ENCODE data around the gene MYMK.

The MYMK gene

DNA sequence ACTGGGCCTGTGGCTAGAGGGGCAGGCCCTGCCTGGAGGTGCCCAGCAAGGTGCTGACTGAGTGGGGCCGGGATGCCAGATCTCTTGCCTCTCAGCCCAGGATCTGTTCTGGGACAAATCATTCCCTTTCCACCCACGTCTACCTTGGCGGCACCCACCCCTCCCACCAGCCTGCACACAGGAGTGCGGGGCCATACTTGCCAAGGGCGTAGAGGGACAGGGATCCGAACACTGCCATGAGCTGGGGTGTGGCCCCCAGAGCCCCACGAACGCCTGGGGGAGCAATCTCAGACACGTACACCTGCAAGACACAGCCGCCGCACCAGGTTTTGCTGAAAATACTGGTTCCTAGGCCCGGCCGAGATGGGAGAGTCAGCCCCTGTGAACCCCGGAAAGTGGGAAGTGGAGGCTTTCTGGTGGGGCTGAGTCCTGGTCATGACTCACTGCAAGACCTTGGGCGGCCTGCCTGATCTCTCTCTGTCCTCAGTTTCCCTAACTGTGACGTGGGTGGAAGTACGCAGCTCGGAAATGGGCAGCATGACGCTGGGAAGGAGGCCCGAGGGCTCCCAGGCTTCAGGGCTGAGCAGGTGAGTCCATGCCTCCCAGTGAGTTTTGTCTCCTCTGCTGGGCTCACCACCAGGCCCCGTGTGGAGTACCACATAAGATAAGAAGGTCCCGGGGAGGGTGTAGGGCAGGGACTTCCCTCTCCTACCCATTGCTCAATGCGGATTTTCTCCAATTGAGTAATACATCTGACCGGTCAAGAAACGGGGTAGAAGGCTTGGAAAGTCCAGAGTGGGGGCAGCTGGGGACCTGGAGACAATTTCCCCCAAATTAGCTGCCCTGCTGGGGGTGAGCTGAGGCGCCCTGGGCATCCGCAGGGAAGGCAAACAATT is 48.5 kb downstream of the MYMK start:
- no peak overlapping the region for H3K9ac ChIP-seq (ENCODE audit: low read depth, low read length, poor library complexity)
- no peak overlapping the region for H2BK15ac ChIP-seq (ENCODE audit: low read length)
- peaks cover 14 to 51% of the 10 kb centered on the region in 2 donors for H3K36me3 ChIP-seq (replicated peaks in 1 of 2; ENCODE audit: control insufficient read depth in 2 of 2, insufficient read depth in 2 of 2, low read length in 2 of 2)
- H4K91ac ChIP-seq (ENCODE audit: low read depth, low read length, poor library complexity): no peak overlapping the region
- no CpG with 5 or more reads among the region's 27 CpGs for WGBS, 2 donors (ENCODE audit: extremely low coverage in 2 of 2, insufficient read length in 2 of 2, insufficient replicate concordance in 1 of 2)
- H2BK5ac ChIP-seq (ENCODE audit: low read length): peak overlapping the region; percentile 3
- no peak overlapping the region for H3K14ac ChIP-seq (ENCODE audit: low read length)
- H3K27me3 ChIP-seq (ENCODE audit: control insufficient read depth in 3 of 3, insufficient read depth in 3 of 3, low read depth in 1 of 3, low read length in 3 of 3): peaks cover 0 to 7% (median 7%) of the 10 kb centered on the region in 3 experiments
- H2AFZ ChIP-seq (ENCODE audit: low read length): no peak overlapping the region
- H3K4ac ChIP-seq (ENCODE audit: low read length): no peak overlapping the region
- DNase-seq (ENCODE audit: low spot score): no peak
- H3K4me1 ChIP-seq (ENCODE audit: control insufficient read depth in 2 of 2, insufficient read depth in 1 of 2, low read depth in 1 of 2, low read length in 2 of 2): peaks cover 10% of the 10 kb centered on the region in 2 donors
- H3K4me2 ChIP-seq (ENCODE audit: insufficient read depth, low read length, poor library complexity, severe bottlenecking): no peak overlapping the region
- no peak overlapping the region for H3K27ac ChIP-seq (replicated peaks; ENCODE audit: low read length)
- H2BK12ac ChIP-seq (ENCODE audit: low read length): no peak overlapping the region
- H3K4me3 ChIP-seq (ENCODE audit: low read length in 2 of 2): no peak overlapping the region
- peak overlapping the region; percentile 65 for H3K23ac ChIP-seq (ENCODE audit: low read depth, low read length, poor library complexity)
- no peaks in the 10 kb centered on the region for H3K9me3 ChIP-seq (replicated peaks in 1 of 2; ENCODE audit: control insufficient read depth in 2 of 2, insufficient read depth in 1 of 2, low read depth in 1 of 2, low read length in 2 of 2)
- H3K79me1 ChIP-seq (ENCODE audit: low read depth, low read length): peaks cover 2% of the 10 kb centered on the region
- no peak overlapping the region for H4K8ac ChIP-seq (ENCODE audit: low read depth, low read length)
- H2AK5ac ChIP-seq (ENCODE audit: low read depth, low read length): no peak overlapping the region
- H3K18ac ChIP-seq (ENCODE audit: low read length): no peak overlapping the region
- no peak overlapping the region for H2BK120ac ChIP-seq (ENCODE audit: low read depth, low read length)

DNA sequence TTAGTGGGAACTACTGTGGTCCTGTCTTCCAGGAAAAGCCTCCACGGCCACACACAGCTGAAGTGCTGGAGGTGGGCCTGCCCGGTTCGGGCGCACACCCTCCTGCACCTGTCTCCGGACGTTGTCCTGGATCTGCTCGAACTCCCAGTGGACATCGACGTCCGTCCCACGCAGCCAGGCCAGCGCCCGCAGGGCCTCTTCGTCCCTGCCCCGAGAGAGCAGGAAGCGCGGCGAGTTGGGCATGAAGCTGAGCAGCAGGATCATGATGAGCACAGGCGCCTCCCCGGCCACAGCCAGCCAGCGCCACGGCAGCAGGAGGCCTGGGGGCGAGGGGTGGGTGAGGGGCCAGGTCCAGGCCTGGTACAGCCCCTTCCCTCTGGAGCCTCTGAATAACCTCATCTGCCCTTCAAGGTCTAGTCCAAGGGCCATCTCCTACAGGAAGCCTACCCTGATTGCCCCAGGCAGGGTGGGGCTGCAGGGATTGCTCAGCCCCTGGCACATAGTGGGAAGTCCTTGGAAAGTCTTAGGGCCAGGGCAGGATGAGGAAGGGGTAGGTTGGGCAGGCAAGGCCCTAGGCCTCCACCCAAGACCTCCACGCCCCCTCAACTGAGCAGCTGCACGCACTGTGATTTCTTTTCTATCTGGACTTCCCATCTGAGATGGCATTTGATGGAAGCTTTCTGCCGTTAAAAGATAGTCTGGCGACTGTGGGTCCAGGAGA is 49.3 kb downstream of the MYMK start:
- H3K4me2 ChIP-seq (ENCODE audit: insufficient read depth, low read length, poor library complexity, severe bottlenecking): no peak overlapping the region
- H2BK120ac ChIP-seq (ENCODE audit: low read depth, low read length): no peak overlapping the region
- no peak overlapping the region for H3K4ac ChIP-seq (ENCODE audit: low read length)
- H3K14ac ChIP-seq (ENCODE audit: low read length): no peak overlapping the region
- H2AK5ac ChIP-seq (ENCODE audit: low read depth, low read length): no peak overlapping the region
- no peak overlapping the region for H3K18ac ChIP-seq (ENCODE audit: low read length)
- no peak overlapping the region for H3K9ac ChIP-seq (ENCODE audit: low read depth, low read length, poor library complexity)
- H3K4me3 ChIP-seq (ENCODE audit: low read length in 2 of 2): no peak overlapping the region
- H3K27ac ChIP-seq (replicated peaks; ENCODE audit: low read length): no peak overlapping the region
- DNase-seq (ENCODE audit: low spot score): no peak
- WGBS, 2 donors (ENCODE audit: extremely low coverage in 2 of 2, insufficient read length in 2 of 2, insufficient replicate concordance in 1 of 2): no CpG with 5 or more reads among the region's 27 CpGs
- no peaks in the 10 kb centered on the region for H3K9me3 ChIP-seq (replicated peaks in 1 of 2; ENCODE audit: control insufficient read depth in 2 of 2, insufficient read depth in 1 of 2, low read depth in 1 of 2, low read length in 2 of 2)
- no peak overlapping the region for H2AFZ ChIP-seq (ENCODE audit: low read length)
- H3K27me3 ChIP-seq (ENCODE audit: control insufficient read depth in 3 of 3, insufficient read depth in 3 of 3, low read depth in 1 of 3, low read length in 3 of 3): peaks cover 0 to 7% (median 7%) of the 10 kb centered on the region in 3 experiments
- peak overlapping the region; percentile 22 for H2BK12ac ChIP-seq (ENCODE audit: low read length)
- peak overlapping the region; percentile 65 for H3K23ac ChIP-seq (ENCODE audit: low read depth, low read length, poor library complexity)
- no peak overlapping the region for H4K91ac ChIP-seq (ENCODE audit: low read depth, low read length, poor library complexity)
- H4K8ac ChIP-seq (ENCODE audit: low read depth, low read length): no peak overlapping the region
- H3K79me1 ChIP-seq (ENCODE audit: low read depth, low read length): peaks cover 5% of the 10 kb centered on the region
- peaks cover 14 to 51% of the 10 kb centered on the region in 2 donors for H3K36me3 ChIP-seq (replicated peaks in 1 of 2; ENCODE audit: control insufficient read depth in 2 of 2, insufficient read depth in 2 of 2, low read length in 2 of 2)
- H2BK5ac ChIP-seq (ENCODE audit: low read length): no peak overlapping the region
- H2BK15ac ChIP-seq (ENCODE audit: low read length): no peak overlapping the region
- H3K4me1 ChIP-seq (ENCODE audit: control insufficient read depth in 2 of 2, insufficient read depth in 1 of 2, low read depth in 1 of 2, low read length in 2 of 2): peaks cover 10% of the 10 kb centered on the region in 2 donors

DNA sequence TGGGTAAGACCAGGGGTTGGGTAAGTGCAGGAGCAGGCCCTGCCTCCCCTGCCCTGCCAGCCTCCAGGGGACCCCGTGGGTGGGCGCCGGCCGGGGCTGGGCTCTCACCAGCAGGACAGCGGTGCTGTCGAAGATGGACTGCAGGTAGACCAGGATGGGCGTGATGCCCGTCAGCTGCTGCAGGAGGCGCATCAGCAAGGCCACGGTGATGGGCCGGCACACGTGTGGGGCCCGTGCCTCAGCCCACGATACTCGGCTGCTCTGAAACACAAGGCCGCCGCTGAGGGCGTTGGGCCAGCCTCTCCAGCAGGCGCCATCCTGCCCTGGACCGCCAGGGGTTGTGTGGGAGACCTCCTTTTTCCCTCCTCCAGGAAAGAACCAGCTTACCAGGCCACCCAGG is 49.9 kb downstream of the MYMK start:
- Histone ChIP-seq H3K9me3 (replicated peaks in 1 of 2; ENCODE audit: control insufficient read depth in 2 of 2, insufficient read depth in 1 of 2, low read depth in 1 of 2, low read length in 2 of 2) (no peaks in the 10 kb centered on the region), H3K18ac (ENCODE audit: low read length) (no peak overlapping the region), H3K4me1 (ENCODE audit: control insufficient read depth in 2 of 2, insufficient read depth in 1 of 2, low read depth in 1 of 2, low read length in 2 of 2) (peaks cover 10 to 12% of the 10 kb centered on the region in 2 donors), H3K36me3 (replicated peaks in 1 of 2; ENCODE audit: control insufficient read depth in 2 of 2, insufficient read depth in 2 of 2, low read length in 2 of 2) (peaks cover 14 to 51% of the 10 kb centered on the region in 2 donors), H4K91ac (ENCODE audit: low read depth, low read length, poor library complexity) (no peak overlapping the region), H2BK120ac (ENCODE audit: low read depth, low read length) (no peak overlapping the region), H3K27ac (replicated peaks; ENCODE audit: low read length) (no peak overlapping the region), H2BK15ac (ENCODE audit: low read length) (no peak overlapping the region), H2BK12ac (ENCODE audit: low read length) (no peak overlapping the region), H3K14ac (ENCODE audit: low read length) (no peak overlapping the region), H3K23ac (ENCODE audit: low read depth, low read length, poor library complexity) (no peak overlapping the region), H4K8ac (ENCODE audit: low read depth, low read length) (no peak overlapping the region), H3K4ac (ENCODE audit: low read length) (no peak overlapping the region), H2AK5ac (ENCODE audit: low read depth, low read length) (no peak overlapping the region), H3K4me3 (ENCODE audit: low read length in 2 of 2) (no peak overlapping the region), H2AFZ (ENCODE audit: low read length) (no peak overlapping the region), H3K9ac (ENCODE audit: low read depth, low read length, poor library complexity) (no peak overlapping the region), H3K4me2 (ENCODE audit: insufficient read depth, low read length, poor library complexity, severe bottlenecking) (no peak overlapping the region), H3K79me1 (ENCODE audit: low read depth, low read length) (peaks cover 8% of the 10 kb centered on the region), H2BK5ac (ENCODE audit: low read length) (no peak overlapping the region), H3K27me3 (ENCODE audit: control insufficient read depth in 3 of 3, insufficient read depth in 3 of 3, low read depth in 1 of 3, low read length in 3 of 3) (peaks cover 0 to 6% (median 6%) of the 10 kb centered on the region in 3 experiments)
- DNase-seq (ENCODE audit: low spot score): no peak
- no CpG with 5 or more reads among the region's 20 CpGs for WGBS, 2 donors (ENCODE audit: extremely low coverage in 2 of 2, insufficient read length in 2 of 2, insufficient replicate concordance in 1 of 2)

DNA sequence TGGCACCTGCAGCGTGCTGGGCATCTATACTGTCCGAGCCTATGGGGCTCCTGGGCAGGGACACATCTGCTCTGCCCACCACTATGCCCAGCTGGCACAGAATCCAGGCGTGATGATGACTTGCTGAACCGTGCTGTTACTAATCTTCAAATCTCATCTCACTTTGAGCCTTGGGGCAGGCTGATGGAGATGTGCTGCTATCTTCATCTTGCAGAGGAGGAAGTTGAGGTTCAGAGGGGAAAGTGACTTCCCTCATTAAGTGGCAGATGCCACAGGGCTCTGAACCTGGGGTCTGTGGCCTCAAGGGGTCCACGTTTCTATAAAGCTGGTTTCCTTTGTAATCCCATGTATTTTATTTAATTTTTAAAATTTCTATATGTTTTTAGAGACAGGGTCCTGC is 50.5 kb downstream of the MYMK start:
- DNase-seq (ENCODE audit: low spot score): no peak
- WGBS, 2 donors (ENCODE audit: extremely low coverage in 2 of 2, insufficient read length in 2 of 2, insufficient replicate concordance in 1 of 2): no CpG with 5 or more reads among the region's 5 CpGs
- no peak overlapping the region for H3K9ac ChIP-seq (ENCODE audit: low read depth, low read length, poor library complexity)
- H3K79me1 ChIP-seq (ENCODE audit: low read depth, low read length): peaks cover 8% of the 10 kb centered on the region
- H3K14ac ChIP-seq (ENCODE audit: low read length): no peak overlapping the region
- no peak overlapping the region for H3K4me3 ChIP-seq (ENCODE audit: low read length in 2 of 2)
- H3K4ac ChIP-seq (ENCODE audit: low read length): no peak overlapping the region
- H4K91ac ChIP-seq (ENCODE audit: low read depth, low read length, poor library complexity): no peak overlapping the region
- H3K4me1 ChIP-seq (ENCODE audit: control insufficient read depth in 2 of 2, insufficient read depth in 1 of 2, low read depth in 1 of 2, low read length in 2 of 2): peaks cover 4 to 8% of the 10 kb centered on the region in 2 donors
- H3K18ac ChIP-seq (ENCODE audit: low read length): no peak overlapping the region
- no peaks in the 10 kb centered on the region for H3K9me3 ChIP-seq (replicated peaks in 1 of 2; ENCODE audit: control insufficient read depth in 2 of 2, insufficient read depth in 1 of 2, low read depth in 1 of 2, low read length in 2 of 2)
- H3K23ac ChIP-seq (ENCODE audit: low read depth, low read length, poor library complexity): peak overlapping the region; percentile 85
- H2BK5ac ChIP-seq (ENCODE audit: low read length): no peak overlapping the region
- H2BK12ac ChIP-seq (ENCODE audit: low read length): no peak overlapping the region
- H2AK5ac ChIP-seq (ENCODE audit: low read depth, low read length): no peak overlapping the region
- no peak overlapping the region for H2BK15ac ChIP-seq (ENCODE audit: low read length)
- no peak overlapping the region for H3K4me2 ChIP-seq (ENCODE audit: insufficient read depth, low read length, poor library complexity, severe bottlenecking)
- no peaks in the 10 kb centered on the region for H3K27me3 ChIP-seq (ENCODE audit: control insufficient read depth in 3 of 3, insufficient read depth in 3 of 3, low read depth in 1 of 3, low read length in 3 of 3)
- peaks cover 14 to 51% of the 10 kb centered on the region in 2 donors for H3K36me3 ChIP-seq (replicated peaks in 1 of 2; ENCODE audit: control insufficient read depth in 2 of 2, insufficient read depth in 2 of 2, low read length in 2 of 2)
- H4K8ac ChIP-seq (ENCODE audit: low read depth, low read length): no peak overlapping the region
- H2AFZ ChIP-seq (ENCODE audit: low read length): no peak overlapping the region
- H3K27ac ChIP-seq (replicated peaks; ENCODE audit: low read length): no peak overlapping the region
- no peak overlapping the region for H2BK120ac ChIP-seq (ENCODE audit: low read depth, low read length)
